Measurements from ENCODE around the gene ZFAND2B.

The ZFAND2B gene

DNA sequence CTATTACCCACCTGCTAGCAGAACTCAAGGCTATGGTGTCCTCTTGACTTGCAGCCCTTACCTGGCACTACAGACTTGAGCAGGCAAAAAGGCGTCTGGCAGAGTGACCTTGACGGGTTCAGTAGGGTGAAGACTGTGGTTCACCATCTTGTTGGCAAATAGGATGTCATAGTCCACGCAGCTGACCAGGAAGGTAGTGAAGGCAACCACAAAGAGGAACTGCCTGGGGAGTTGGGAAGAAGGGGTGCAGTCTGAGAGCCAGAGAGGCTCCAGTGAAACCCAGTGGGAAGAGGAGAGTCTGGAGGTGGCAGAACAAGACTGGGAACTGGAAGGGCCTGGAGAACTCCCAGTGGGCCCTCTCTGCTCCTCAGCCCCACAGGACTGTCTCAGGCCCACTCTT, 18.8 kb downstream of the ZFAND2B start:
- DNase-seq, result no peak

GRCh38 chr2:219228041-219228910, 21.7 kb downstream of the ZFAND2B start:
- DNase-seq, result no peak

GRCh38 chr2:219228911-219229304, 22.3 kb downstream of the ZFAND2B start:
- DNase-seq, result no peak

GRCh38 chr2:219229305-219230058, 22.9 kb downstream of the ZFAND2B start, which contains the start of the genes ANKZF1 and ATG9A:
Gene ANKZF1, plus strand, starts transcription at chr2:219229806. Its CDS starts 452 bp downstream, at chr2:219230258.
Gene ATG9A, minus strand, starts transcription at chr2:219229636. Its CDS starts 1,612 bp downstream, at chr2:219228024.
- peak; percentile 94 for DNase-seq

- peak; percentile 47 for DNase-seq
Observed at GRCh38 chr2:219230059-219230540, 23.5 kb downstream of the ZFAND2B start.

- no peak for DNase-seq
Observed at GRCh38 chr2:219234331-219234730, 27.7 kb downstream of the ZFAND2B start.

DNA sequence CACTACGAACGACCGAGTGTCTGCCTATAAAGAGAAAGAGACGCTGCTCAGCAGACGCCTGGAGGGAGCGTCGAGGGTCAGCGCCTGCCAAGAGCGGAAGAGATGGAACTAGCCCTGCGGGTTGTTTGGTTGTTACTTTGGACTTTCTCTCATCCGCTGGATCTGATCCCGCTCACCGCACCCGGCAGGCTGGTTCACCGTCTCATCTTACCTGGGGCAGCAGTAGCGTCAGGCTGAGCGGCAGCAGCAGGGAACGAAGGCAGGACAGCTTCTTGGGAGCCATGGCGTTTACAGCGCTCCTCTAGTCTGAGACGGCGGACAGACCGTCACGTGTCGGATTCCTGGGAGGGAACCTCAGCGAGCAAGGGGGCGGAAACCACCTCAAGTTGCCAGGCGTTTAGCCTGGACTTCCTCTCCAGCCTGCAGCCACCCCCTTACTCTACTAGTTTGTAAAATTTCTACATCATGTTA, 36.7 kb downstream of the ZFAND2B start:
- no peak for DNase-seq

- no peak for DNase-seq
Observed at GRCh38 chr2:219244789-219245147, 38.2 kb downstream of the ZFAND2B start.

GRCh38 chr2:219245148-219245898, 38.7 kb downstream of the ZFAND2B start, which contains the start of the genes GLB1L and STK16:
Gene GLB1L, minus strand, starts transcription at chr2:219245444. Its CDS starts 1,871 bp downstream, at chr2:219243573.
Gene STK16, plus strand, starts transcription at chr2:219245479. Its CDS starts 521 bp downstream, at chr2:219246000.
- peak; percentile 88 for DNase-seq

DNA sequence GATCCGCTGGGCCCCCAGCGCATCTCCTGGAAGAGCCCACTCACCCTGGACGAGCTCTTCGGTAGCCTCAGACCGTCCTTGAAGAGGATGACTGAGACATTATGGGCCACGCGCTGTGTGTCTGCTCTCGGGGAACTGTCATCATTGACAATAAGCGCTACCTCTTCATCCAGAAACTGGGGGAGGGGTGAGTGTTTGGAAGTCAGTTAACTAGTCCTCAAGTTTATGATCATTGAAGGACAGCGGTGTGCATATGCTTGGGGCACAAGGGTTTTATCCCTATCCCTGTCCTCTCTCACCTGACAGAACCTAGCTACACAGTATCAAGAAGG, 39.3 kb downstream of the ZFAND2B start:
- DNase-seq, result no peak

- DNase-seq, result no peak
Observed at GRCh38 chr2:219246559-219246958, 40.0 kb downstream of the ZFAND2B start.

GRCh38 chr2:219247678-219248642, 41.4 kb downstream of the ZFAND2B start:
- peak; percentile 49 for DNase-seq

DNA sequence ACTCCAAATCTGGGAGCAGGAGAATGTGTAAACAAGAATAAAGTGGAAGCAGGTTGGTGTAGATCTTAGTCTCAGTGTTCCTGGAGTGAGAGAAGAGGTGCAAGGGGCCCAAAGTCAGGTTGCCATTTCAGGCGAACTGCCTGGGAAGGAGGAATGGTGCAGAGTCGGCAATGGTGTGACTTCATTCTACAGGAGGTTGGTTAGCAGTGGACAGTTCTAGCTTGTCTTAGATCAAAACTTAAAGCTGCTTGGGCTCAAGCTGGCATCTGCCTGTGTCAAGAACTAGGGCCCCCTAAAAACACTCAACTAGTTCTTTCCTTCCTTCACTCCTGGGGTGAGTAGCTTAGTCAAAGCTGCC, 42.2 kb downstream of the ZFAND2B start:
- DNase-seq, result no peak

DNA sequence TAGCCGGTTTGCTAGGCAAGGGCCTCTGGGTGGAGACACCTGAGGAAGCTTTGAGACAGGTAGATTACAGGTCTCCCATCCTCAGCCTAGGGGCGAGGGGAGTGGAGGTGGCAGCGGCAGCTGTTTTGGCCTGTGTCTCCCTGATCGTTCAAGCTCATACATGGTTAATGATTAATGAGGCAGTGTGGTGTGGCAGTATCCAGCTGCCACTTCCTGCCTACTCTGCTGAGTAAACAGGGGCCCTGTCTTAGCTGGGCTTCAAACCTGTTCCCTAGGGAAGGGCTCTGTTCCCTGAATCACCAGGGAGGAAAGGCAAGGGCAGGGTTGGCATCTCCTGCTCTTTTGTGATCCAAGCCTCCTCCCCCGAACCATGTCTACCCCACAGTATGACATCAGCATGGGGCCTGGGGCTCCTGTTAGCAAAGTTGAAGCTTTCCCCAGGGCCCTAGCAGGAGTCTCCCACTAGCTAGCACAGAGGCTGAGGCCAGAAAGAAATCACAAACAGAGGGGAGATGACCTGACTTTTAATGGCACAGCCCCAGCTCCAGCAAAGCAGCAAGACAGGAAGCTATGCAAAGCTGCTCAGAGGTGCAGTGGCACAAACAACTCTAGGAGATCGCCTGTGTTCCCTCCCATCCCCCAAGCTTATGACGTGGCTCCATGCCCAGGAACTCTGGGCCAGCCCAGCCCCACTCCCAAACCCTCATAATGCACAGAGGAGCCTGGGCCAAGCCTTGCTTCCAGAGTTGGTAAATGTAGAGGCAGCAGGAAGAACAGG, 42.8 kb downstream of the ZFAND2B start:
- DNase-seq, result no peak

DNA sequence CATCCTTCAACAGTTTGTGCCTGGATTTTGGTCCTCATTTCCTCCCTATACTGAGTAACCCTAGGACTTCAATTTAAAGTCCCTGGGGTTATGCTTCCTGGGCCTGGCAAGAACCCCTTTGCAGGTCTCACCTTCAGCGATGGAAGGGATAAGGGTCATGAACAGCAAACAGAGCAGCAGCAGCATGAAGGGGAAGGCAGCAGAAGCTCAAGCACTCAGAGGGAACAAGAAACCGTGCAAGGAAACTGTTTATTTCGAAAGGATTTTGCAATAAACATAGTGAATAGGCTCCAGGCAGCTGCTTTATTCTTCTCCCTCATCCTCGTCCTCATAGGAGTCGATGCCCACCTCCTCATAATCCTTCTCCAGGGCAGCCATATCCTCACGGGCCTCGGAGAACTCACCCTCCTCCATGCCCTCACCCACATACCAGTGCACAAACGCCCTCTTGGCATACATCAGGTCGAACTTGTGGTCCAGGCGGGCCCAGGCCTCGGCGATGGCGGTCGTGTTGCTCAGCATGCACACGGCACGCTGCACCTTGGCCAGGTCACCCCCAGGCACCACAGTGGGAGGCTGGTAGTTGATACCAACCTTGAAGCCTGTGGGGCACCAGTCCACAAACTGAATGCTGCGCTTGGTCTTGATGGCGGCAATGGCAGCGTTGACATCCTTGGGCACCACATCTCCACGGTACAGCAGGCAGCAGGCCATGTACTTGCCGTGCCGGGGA, 43.6 kb downstream of the ZFAND2B start:
- DNase-seq, result no peak

DNA sequence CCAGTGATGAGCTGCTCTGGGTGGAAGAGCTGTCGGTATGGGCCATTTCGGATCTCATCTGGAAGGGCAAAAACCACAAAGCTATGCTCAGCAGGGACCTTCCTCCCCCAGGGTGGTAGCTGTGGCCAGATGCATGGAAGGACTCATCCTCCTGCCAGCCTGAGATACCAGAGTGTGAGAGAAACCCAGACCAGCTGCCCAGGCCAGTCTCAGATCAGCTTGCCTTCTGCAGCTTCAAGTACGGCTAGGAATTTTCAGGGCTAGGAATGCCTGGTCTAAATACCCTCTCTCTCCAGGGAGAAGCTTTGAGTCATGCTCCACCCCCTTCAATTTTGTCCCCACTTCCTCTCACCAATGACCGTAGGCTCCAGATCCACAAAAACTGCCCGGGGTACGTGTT, 45.1 kb downstream of the ZFAND2B start:
- no peak for DNase-seq

GRCh38 chr2:219252084-219252483, 45.5 kb downstream of the ZFAND2B start:
- DNase-seq, result no peak

DNA sequence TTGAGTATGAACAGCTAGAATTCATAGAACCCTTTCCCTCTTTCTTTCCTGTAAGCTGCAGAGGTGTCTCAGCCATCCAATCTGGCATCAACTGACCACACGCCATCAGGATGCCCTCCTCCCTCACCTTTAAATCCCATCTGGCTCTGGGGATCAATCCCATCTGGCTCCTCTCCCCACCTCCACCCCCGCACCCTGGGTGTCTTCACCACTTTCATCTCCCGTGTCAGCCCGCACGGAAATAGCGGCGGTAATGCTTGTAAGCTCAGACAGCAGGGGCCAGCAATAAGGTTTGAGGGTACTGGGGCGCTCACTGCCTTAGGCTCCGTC, 46.0 kb downstream of the ZFAND2B start:
- DNase-seq, result no peak

- DNase-seq, result peak; percentile 35
Observed at GRCh38 chr2:219252900-219253752, 46.5 kb downstream of the ZFAND2B start, which contains the start of gene TUBA4B. Gene TUBA4B, plus strand, starts transcription at chr2:219253243. Its CDS starts 165 bp downstream, at chr2:219253408.

Measured in stimulated activated CD4-positive, alpha-beta T cell treated with anti-CD3 and anti-CD28 coated beads, Interleukin-12 subunit alpha, Interleukin-12 subunit beta, amount 100 ng/mL, for 4 hours (primary cell).